Measurements from ENCODE around the gene CERK. TPM values are rescaled to one million over a fixed set of nuclear protein-coding genes. Genes with fewer than 3 reads are reported as not detected.

The CERK gene
- total and polyA plus RNA-seq, 2 of the 8 experiments (the other 6 are each of a cell fraction or from before 2014, with no cell fraction given) = 26.6 to 59.0 TPM

DNA sequence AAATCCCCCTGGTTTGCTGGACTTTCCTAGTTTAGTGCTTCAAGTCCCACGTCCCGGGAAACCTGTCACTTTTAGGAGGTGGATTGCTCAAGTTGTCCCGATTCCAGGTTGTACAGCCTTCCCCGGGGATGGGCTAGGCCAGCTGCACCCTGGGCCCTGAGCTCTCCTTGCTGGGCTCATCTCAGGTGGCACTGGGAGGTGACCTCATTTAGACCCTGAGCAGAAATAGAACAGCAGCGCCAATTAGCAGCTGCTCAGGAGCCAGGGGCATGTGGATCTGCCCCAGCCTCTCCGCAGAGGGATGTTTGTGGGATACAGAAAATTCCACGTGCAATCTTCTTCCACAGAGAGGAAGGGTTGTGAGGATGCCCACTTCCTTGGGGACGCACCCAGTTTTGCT is 9.6 kb upstream of the CERK start:
- Histone ChIP-seq H3K18ac (ENCODE audit: extremely low read depth, low read length) (no peak overlapping the region), H2BK20ac (ENCODE audit: low read length) (no peak overlapping the region), H3K4me2 (ENCODE audit: insufficient read depth in 1 of 2, low read depth in 2 of 2, low read length in 2 of 2) (no peak overlapping the region), H3K79me1 (ENCODE audit: low read depth, low read length) (no peaks in the 10 kb centered on the region), H3K9ac (replicated peaks in 1 of 4; ENCODE audit: extremely low read depth in 1 of 4, low read depth in 3 of 4, low read length in 3 of 4) (no peak overlapping the region), H3K4me3 (ENCODE audit: extremely low read depth in 1 of 4, insufficient read depth in 2 of 4, low read depth in 3 of 4, low read length in 4 of 4) (no peak overlapping the region), H3K27me3 (replicated peaks in 1 of 4; ENCODE audit: control insufficient read depth in 3 of 4, extremely low read depth in 1 of 4, insufficient read depth in 3 of 4, low read length in 3 of 4) (peaks cover 0 to 4% (median 2%) of the 10 kb centered on the region in 4 experiments; a peak in 5 of 7 replicates), H3K27ac (ENCODE audit: low read depth, low read length) (no peak overlapping the region), H2AFZ (ENCODE audit: low read length) (no peak overlapping the region), H3K79me2 (ENCODE audit: control insufficient read depth in 1 of 2, insufficient read depth in 2 of 2, low read length in 2 of 2) (no peaks in the 10 kb centered on the region), H3K9me3 (ENCODE audit: insufficient read depth in 2 of 2, low read depth in 1 of 2, low read length in 1 of 2) (no peaks in the 10 kb centered on the region), H3K4me1 (replicated peaks in 1 of 4; ENCODE audit: control insufficient read depth in 3 of 4, insufficient read depth in 4 of 4, low read length in 3 of 4) (no peaks in the 10 kb centered on the region), H4K8ac (ENCODE audit: extremely low read depth, insufficient read depth, low read length) (peak overlapping the region; percentile 35; the same call in 1 of the 2 replicates), H3K14ac (ENCODE audit: insufficient read length) (no peak overlapping the region), H4K91ac (replicated peaks; ENCODE audit: insufficient read length, low read length) (no peak overlapping the region), H2BK5ac (ENCODE audit: low read depth, low read length) (no peak overlapping the region; the same call in 1 of the 2 replicates), H3K36me3 (ENCODE audit: control insufficient read depth in 2 of 4, insufficient read depth in 4 of 4, low read length in 3 of 4) (no peaks in the 10 kb centered on the region), H3K23ac (ENCODE audit: insufficient read length) (no peak overlapping the region), H2BK15ac (ENCODE audit: low read length) (no peak overlapping the region), H3K23me2 (ENCODE audit: low read depth, low read length) (no peaks in the 10 kb centered on the region), H3K56ac (replicated peaks; ENCODE audit: insufficient read length, low read depth, low read length) (no peak overlapping the region), H2AK5ac (ENCODE audit: low read depth, low read length) (no peak overlapping the region), H2BK120ac (replicated peaks; ENCODE audit: low read depth, low read length) (no peak overlapping the region), H3K4ac (replicated peaks; ENCODE audit: insufficient read length, low read depth, low read length) (peak overlapping the region; percentile 7), H2BK12ac (ENCODE audit: low read depth, low read length) (no peak overlapping the region), H4K5ac (ENCODE audit: insufficient read length, low read depth, low read length) (no peak overlapping the region), H4K20me1 (replicated peaks in 1 of 2; ENCODE audit: control insufficient read depth in 1 of 2, insufficient read depth in 2 of 2, low read length in 2 of 2) (no peaks in the 10 kb centered on the region)
- no peak for FAIRE-seq
- TF ChIP-seq RXRA (IDR thresholded peaks at IDR 0.05; ENCODE audit: insufficient read depth, low read depth, low read length) = no peak
- no peak for TF ChIP-seq CTBP2 (IDR thresholded peaks at IDR 0.05; ENCODE audit: borderline replicate concordance, insufficient read depth, insufficient read length, low read length)
- no peak for DNase-seq (ENCODE audit: low read depth in 1 of 2, low spot score in 2 of 2)
- ChIA-PET CTCF (ENCODE audit: partially characterized antibody) (interaction anchor here (1.5 kb wide), 2 partner anchors 9 to 56 kb away, joined by 3 read pairs; no protein-coding TSS in a partner anchor), POLR2A (ENCODE audit: partially characterized antibody) (interaction anchor here (1.3 to 1.5 kb wide), 2 partner anchors 9 to 11 kb away, joined by 3 to 4 read pairs; no protein-coding TSS in a partner anchor)
- WGBS, 2 experiments (ENCODE audit: extremely low coverage in 1 of 2, insufficient coverage in 1 of 2, insufficient read length in 1 of 2, insufficient replicate concordance in 2 of 2, low coverage in 1 of 2, low lambda C conversion rate in 2 of 2, missing lambda C conversion rate in 1 of 2) = 93% methylated on average over 8 of the region's 8 CpGs; no CpG with 5 or more reads in 1 of the 2 experiments

Data from H1 (cell line).